Heart left ventricle (tissue), 16 donors: ENCODE data around the gene NTPCR. TPM values are rescaled to one million over a fixed set of nuclear protein-coding genes. Genes with fewer than 3 reads are reported as not detected.

Source experiments
- ATAC-seq, 4 donors: fragments of 200-7000 bp; cut with Tn5 transposase; one replicate each; pipeline ENCODE4 v1.9.1; 2020 to 2022; ENCODE audit warnings: moderate library complexity in 4 of 4, mild to moderate bottlenecking in 3 of 4, moderate number of reproducible peaks in 1 of 4
- DNase-seq, 5 donors: peaks; one replicate each; pipeline ENCODE4 v3.0.0-alpha.2; 2020
- H3K27ac ChIP-seq, 12 donors: fragments of 200-600 bp; sonication (generic) in 4 of 12; one replicate each; pipeline versions ENCODE4 v1.5.0 to v1.8.0; 2016 to 2022; ENCODE audit warnings: mild to moderate bottlenecking in 2 of 12
- H3K27me3 ChIP-seq, 9 donors: fragments of 200-600 bp; sonication (generic) in 2 of 9; one replicate each; pipeline versions ENCODE4 v1.5.1 to v1.8.0; 2016 to 2022; ENCODE audit warnings: mild to moderate bottlenecking in 3 of 9
- H3K36me3 ChIP-seq, 9 donors: fragments of 200-600 bp; sonication (generic) in 2 of 9; one replicate each; pipeline versions ENCODE4 v1.5.0 to v1.8.0; 2018 to 2022; ENCODE audit warnings: mild to moderate bottlenecking in 2 of 9
- H3K4me1 ChIP-seq, 12 donors: fragments of 200-600 bp; sonication (generic) in 4 of 12; one replicate each; pipeline versions ENCODE4 v1.5.0 to v1.8.0; 2016 to 2022; ENCODE audit warnings: mild to moderate bottlenecking in 3 of 12
- H3K4me3 ChIP-seq, 12 donors: fragments of 200-600 bp; sonication (generic) in 4 of 12; one replicate each; pipeline versions ENCODE4 v1.5.0 to v1.8.0; 2017 to 2022; ENCODE audit warnings: mild to moderate bottlenecking in 9 of 12, moderate library complexity in 4 of 12
- H3K9me3 ChIP-seq, 12 donors: fragments of 200-600 bp; sonication (generic) in 4 of 12; one replicate each; pipeline versions ENCODE4 v1.5.0 to v1.8.0; 2016 to 2022; ENCODE audit warnings: mild to moderate bottlenecking in 1 of 12
- POLR2A ChIP-seq, 2 donors: fragments of 450-650 bp; IDR thresholded peaks; one replicate each; pipeline ENCODE4 v1.6.1; 2017; ENCODE audit warnings: antibody characterized with exemption in 2 of 2, mild to moderate bottlenecking in 2 of 2, moderate library complexity in 2 of 2
- WGBS, 4 donors: extraction: QIAGEN DNeasy Blood & Tissue Kit in 2 of 4; methylation state at CpG; one replicate each; pipeline versions ENCODE4 v1.1.5 to v1.1.7; 2013 to 2018; 5-methylcytosine and 5-hydroxymethylcytosine counted together
- intact Hi-C, 10 donors: fragments of 100-400 bp; cut with DNase I; formaldehyde crosslinking; loops; one replicate each; pipeline versions ENCODE4 v1.11.1 to v1.14.2; 2022
- polyA plus RNA-seq, 2 donors: library from polyadenylated mRNA; stranded (reverse); fragments of 200-250 nt; gene quantifications; one replicate each; pipeline ENCODE4 v1.2.3, GENCODE V29; 2013
- total RNA-seq, 9 donors: library from RNA; depleted of rRNA in 2 of 9; stranded (reverse); fragments of >200 nt in 2 of 9; fragmentation: NEBNext Ultra II Directional in 3 of 9; extraction: Animal tissue kit (Norgen Biotek cat#: 25700) in 3 of 9; gene quantifications; one replicate each; pipeline versions ENCODE4 v1.1.0 to v1.2.4, GENCODE V29; 2016 to 2023
- TF ChIP-seq, protein P1 (sequence below), 12 donors: fragments of 200-600 bp; sonication (generic) in 4 of 12; IDR thresholded peaks; one replicate each; pipeline versions ENCODE4 v1.5.0 to v1.8.0; 2018 to 2022; ENCODE audit warnings: antibody characterized with exemption in 12 of 12, mild to moderate bottlenecking in 5 of 12
- donor health status: ischemic (EF 13 %, LVEDD 7.1; RV severe dilation, severe dysfunction).
- donor health status: healthy with polysubstance abuse.
- donor health status: DM: no; HTN: yes; CAD: no.
- donor health status: DM: no; HTN: no; CAD: no.
- donor health status: ischemic (EF 25% LVEDD 6.9; RV normal size, moderate dysfunction).
- donor health status: ischemic (EF 25% LVEDD 5.7; RV mildly dilated, moderate dysfunction).
- donor health status: healthy.
- donor health status: DM: yes; HTN: yes; CAD: no.
- donor health status: ischemic (EF 35%, LVEDD 5.7; RV mildly dilated, moderate dysfunction).
- donor health status: nonischemic (EF 11% LVEDD 7.7; RV severe dilation, severe dysfunction).
- donor health status: DM: yes; HTN: yes; CAD: no.
- donor health status: PGD.
- donor health status: ischemic (EF 29% LVEDD 5.4; RV normal size, mild dysfunction).
- donor health status: nonischemic (EF 23%, LVEDD 6.1; RV moderate dilation, normal function).

The NTPCR gene
- total and polyA plus RNA-seq, 11 donors: 29.6 to 81.8 (median 57.8) TPM

GRCh38 chr1:232980355-232980978, 30.1 kb downstream of the NTPCR start:
- no peak overlapping the region for H3K4me3 ChIP-seq
- no peak overlapping the region for H3K27ac ChIP-seq
- H3K4me1 ChIP-seq: peaks cover 0 to 10% (median 0%) of the 10 kb centered on the region in 12 donors
- DNase-seq (no peak), ATAC-seq (no peak)
- intact Hi-C loops: no loop called here
- TF ChIP-seq POLR2A (IDR thresholded peaks at IDR 0.05): no peak
- TF ChIP-seq, protein P1, sequence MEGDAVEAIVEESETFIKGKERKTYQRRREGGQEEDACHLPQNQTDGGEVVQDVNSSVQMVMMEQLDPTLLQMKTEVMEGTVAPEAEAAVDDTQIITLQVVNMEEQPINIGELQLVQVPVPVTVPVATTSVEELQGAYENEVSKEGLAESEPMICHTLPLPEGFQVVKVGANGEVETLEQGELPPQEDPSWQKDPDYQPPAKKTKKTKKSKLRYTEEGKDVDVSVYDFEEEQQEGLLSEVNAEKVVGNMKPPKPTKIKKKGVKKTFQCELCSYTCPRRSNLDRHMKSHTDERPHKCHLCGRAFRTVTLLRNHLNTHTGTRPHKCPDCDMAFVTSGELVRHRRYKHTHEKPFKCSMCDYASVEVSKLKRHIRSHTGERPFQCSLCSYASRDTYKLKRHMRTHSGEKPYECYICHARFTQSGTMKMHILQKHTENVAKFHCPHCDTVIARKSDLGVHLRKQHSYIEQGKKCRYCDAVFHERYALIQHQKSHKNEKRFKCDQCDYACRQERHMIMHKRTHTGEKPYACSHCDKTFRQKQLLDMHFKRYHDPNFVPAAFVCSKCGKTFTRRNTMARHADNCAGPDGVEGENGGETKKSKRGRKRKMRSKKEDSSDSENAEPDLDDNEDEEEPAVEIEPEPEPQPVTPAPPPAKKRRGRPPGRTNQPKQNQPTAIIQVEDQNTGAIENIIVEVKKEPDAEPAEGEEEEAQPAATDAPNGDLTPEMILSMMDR (IDR thresholded peaks at IDR 0.05): no peak
- H3K27me3 ChIP-seq: no peaks in the 10 kb centered on the region
- no peaks in the 10 kb centered on the region for H3K9me3 ChIP-seq
- H3K36me3 ChIP-seq: peaks cover 0 to 39% (median 17%) of the 10 kb centered on the region in 9 donors
- WGBS, 4 donors: 73 to 85% (median 78%) methylated on average over 12 to 13 of the region's 13 CpGs

DNA sequence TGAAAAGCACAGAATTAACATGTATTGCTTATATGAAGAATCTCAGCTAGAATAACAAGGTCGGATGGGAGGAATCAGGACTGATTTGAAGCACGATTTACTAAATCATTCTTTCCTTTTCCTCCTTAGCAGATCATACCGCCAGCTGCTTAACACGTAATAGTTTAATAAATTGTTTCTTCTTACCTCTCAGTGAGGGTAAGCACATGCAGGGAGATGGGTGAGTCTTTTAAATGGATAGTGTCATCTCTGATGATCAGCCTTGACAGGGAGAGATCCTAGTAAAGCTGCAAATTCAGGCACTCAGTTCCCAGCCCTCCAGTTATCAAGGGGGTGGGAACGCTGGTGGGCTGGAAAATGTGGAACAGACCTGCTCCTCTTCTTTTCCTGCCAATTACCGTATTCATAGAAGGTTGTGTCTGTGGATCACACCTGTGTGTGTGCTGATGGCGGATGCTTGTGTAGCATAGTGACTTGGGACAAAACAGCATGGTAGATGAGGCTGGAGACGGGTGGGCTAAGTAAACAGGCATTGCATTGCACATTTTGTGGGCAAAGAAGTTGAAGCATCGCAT, 30.7 kb downstream of the NTPCR start:
- TF ChIP-seq POLR2A (IDR thresholded peaks at IDR 0.05): no peak
- TF ChIP-seq, protein P1 (IDR thresholded peaks at IDR 0.05): no peak
- DNase-seq (no peak), ATAC-seq (no peak)
- Histone ChIP-seq H3K4me1 (peaks cover 0 to 10% (median 0%) of the 10 kb centered on the region in 12 donors), H3K4me3 (no peak overlapping the region), H3K9me3 (no peaks in the 10 kb centered on the region), H3K27me3 (no peaks in the 10 kb centered on the region), H3K36me3 (peaks cover 0 to 35% (median 14%) of the 10 kb centered on the region in 9 donors), H3K27ac (no peak overlapping the region)
- WGBS, 4 donors: 89 to 95% (median 91%) methylated on average over 9 of the region's 9 CpGs
- intact Hi-C loops: no loop called here

DNA sequence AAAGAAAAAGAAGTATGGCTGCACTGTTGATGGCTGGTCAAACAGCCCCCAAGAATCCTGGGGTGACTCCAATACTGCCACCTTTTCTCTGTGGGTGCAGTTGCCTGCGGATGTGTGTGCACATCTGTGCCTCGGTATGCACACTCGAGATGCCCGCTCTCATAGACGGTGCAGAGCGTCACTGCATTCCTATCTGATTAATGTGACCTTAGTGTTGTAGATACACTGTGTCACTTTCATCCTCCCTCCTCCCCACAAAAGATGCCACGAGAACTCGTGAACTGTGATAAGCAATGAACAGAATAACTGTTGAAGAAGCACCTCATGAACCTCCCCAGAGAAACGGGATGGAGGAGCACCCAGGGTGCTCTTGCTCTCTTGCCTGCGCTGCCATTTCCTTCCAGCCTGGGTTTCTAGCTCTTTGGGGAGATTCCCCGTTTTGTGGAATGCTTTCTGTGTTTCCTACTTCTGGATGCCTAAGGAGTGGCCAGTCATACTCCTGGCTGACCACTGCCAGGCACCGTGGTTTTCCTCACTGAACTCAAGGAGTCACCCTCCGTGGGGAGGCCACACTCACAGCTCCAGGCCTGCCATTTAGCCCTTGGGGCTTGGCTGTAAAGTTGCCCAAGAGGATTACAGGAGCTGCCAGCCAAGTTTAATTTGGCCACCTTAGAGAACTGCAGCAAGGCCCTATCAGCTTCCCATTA, 32.0 kb downstream of the NTPCR start:
- H3K9me3 ChIP-seq: no peaks in the 10 kb centered on the region
- no peak overlapping the region for H3K27ac ChIP-seq
- intact Hi-C loops: no loop called here
- H3K4me3 ChIP-seq: no peak overlapping the region
- no peaks in the 10 kb centered on the region for H3K27me3 ChIP-seq
- TF ChIP-seq, protein P1 (IDR thresholded peaks at IDR 0.05): no peak
- TF ChIP-seq POLR2A (IDR thresholded peaks at IDR 0.05): no peak
- peaks cover 0 to 10% (median 0%) of the 10 kb centered on the region in 12 donors for H3K4me1 ChIP-seq
- DNase-seq (no peak), ATAC-seq (peak in 1 of 4 donors; percentile 19)
- H3K36me3 ChIP-seq: peaks cover 0 to 23% (median 2%) of the 10 kb centered on the region in 9 donors
- WGBS, 4 donors: 73 to 79% (median 76%) methylated on average over 13 of the region's 13 CpGs

- peaks cover 0 to 8% (median 0%) of the 10 kb centered on the region in 12 donors for H3K4me1 ChIP-seq
- H3K9me3 ChIP-seq: no peaks in the 10 kb centered on the region
- no peaks in the 10 kb centered on the region for H3K27me3 ChIP-seq
- H3K4me3 ChIP-seq: no peak overlapping the region
- H3K36me3 ChIP-seq: peaks cover 0 to 13% (median 0%) of the 10 kb centered on the region in 9 donors
- H3K27ac ChIP-seq: no peak overlapping the region
- intact Hi-C loops: no loop called here
- DNase-seq (no peak), ATAC-seq (no peak)
- TF ChIP-seq, protein P1 (IDR thresholded peaks at IDR 0.05): no peak
- no peak for TF ChIP-seq POLR2A (IDR thresholded peaks at IDR 0.05)
- WGBS, 4 donors: 94 to 97% (median 96%) methylated on average over 14 of the region's 14 CpGs
Measured at GRCh38 chr1:232983375-232983774, 33.0 kb downstream of the NTPCR start.
